GM12892 (cell line): ENCODE measurements around the gene LHFPL5.

Experiments
- POLR2AphosphoS5 ChIP-seq: IDR thresholded peaks from 2 replicates; pipeline ENCODE4 v1.6.1; 2011; ENCODE audit warnings: low read depth, low read length, control low read depth
- TAF1 ChIP-seq: IDR thresholded peaks from 2 replicates; pipeline ENCODE4 v1.6.1; 2011; ENCODE audit warnings: low read depth, mild to moderate bottlenecking, control low read depth, low read length, borderline replicate concordance

DNA sequence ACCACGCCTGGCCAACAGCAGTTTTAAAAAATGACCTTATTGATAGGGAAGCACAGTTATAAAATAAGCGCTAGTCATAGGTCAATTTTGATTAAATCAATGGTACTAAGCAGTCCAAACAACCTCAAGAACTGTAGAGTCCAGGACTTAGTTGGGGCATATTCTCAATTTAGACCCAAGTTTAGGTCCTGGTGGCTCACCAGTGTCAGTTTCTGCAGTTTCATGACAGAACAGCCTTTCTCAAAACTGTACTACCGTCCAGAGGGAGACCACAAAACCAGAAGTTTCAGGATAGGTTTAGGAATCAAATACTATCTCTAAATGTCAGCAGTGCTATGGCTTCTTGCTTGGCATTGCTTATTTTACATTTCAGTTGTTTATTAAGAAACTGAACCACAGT is 39.1 kb downstream of the LHFPL5 start:
- TF ChIP-seq POLR2AphosphoS5 (no peak), TAF1 (no peak)
